Stimulated activated CD8-positive, alpha-beta memory T cell treated with anti-CD3 and anti-CD28 coated beads, Interleukin-12 subunit alpha, Interleukin-12 subunit beta, amount 100 ng/mL, for 1 hour (primary cell): ENCODE measurements around the gene TSPAN11.
"Not testable (repeated sequence)": the region's sequence is repeated elsewhere in the genome, so short reads cannot be mapped to it uniquely, and the experiment has no call there.

Experiments
- DNase-seq: peaks from one replicate; pipeline ENCODE4 v3.0.0-alpha.2; 2020; ENCODE audit warnings: low read depth

The TSPAN11 gene

DNA sequence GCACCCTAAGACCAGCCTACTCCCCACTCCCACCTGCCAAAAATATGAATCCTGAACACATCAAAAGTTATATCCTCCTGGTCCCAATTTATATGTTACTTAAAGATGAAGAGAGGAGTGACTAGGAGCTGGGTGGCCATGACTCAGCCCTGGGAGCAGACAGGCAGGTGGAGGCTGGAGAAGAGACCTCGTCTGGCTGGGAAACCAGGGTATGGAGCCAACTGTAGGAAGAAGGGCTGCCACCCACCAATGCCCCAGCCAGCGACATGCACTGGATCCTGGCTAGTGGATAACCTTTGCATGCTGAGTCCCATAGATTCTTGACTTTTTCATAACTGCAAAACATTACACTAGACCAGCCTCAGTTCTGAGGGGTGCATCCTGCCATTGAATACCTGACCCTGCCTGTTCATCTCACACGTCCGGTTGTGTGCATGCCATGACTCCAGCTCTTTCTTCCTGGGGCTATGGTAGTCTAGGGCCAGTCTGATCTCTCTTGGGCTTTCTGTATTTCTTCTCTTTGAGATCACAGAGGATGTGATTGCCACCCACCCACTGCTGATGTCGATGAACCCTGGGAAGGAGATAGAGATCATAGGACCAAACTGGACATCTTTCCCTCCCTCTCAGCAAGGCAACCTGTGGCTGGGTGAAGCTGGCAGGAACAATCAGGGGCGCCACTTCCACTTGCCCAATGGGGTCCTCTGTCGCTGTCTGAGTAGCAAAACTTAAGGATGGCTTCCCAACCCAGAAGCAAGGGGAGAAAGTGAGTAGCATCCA lies 77.5 kb downstream of the TSPAN11 start:
- no peak for DNase-seq

- DNase-seq: no peak
Measured at GRCh38 chr12:31004666-31005065, 78.1 kb downstream of the TSPAN11 start.

GRCh38 chr12:31005256-31005943 lies 78.9 kb downstream of the TSPAN11 start:
- DNase-seq: no peak

- no peak for DNase-seq
Measured at GRCh38 chr12:31005944-31006361, 79.4 kb downstream of the TSPAN11 start.

DNA sequence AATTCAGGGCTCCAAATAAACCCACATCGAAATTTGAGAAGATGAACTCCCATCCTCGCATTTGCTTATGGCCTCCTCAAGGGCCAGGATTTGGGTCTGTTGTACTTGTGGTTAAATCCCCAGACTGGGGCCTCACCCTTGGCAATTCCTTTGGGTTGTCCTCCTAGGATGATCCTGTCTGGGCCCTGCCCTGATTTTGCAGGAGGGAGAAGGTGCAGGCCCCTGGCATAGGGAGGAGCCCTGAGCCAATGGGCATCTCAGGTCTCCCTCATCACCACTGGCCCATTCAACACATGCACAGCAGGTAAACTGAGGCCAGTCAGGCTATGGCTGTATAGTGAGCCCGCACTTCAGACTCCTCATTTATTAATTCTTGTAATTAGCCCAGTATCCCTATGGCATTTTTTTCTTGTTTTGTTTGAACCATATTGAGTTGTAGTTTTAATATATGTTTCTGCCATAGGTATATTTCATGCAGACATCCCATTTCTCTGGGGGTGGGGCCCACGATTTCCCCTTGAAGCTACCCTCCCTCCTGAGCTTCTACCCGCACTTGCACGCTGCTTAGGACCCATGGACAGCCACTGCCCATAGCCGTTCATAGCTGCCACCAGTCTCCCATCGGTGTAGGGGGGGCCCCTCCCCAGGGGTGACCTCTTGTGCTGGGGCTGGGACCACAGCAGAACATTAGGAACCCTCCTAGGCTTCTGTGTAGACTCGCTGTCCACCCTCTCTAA lies 80.0 kb downstream of the TSPAN11 start:
- no peak for DNase-seq

DNA sequence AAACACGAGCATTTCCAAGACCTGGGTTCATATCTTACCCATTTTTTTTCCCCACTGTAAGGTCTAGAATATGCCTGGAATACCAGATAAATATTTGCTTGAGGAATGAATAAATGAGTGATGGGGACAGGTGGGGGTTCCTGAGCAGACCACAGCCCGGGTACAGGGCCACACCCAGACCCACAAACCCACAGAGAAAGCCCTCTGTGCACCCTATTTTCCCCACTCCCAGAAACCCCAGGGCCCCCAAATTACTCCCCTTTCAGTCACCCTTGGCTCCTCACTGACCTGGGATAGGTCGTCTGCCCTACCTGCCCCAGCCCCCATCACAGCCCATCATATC lies 80.6 kb downstream of the TSPAN11 start:
- DNase-seq: no peak

DNA sequence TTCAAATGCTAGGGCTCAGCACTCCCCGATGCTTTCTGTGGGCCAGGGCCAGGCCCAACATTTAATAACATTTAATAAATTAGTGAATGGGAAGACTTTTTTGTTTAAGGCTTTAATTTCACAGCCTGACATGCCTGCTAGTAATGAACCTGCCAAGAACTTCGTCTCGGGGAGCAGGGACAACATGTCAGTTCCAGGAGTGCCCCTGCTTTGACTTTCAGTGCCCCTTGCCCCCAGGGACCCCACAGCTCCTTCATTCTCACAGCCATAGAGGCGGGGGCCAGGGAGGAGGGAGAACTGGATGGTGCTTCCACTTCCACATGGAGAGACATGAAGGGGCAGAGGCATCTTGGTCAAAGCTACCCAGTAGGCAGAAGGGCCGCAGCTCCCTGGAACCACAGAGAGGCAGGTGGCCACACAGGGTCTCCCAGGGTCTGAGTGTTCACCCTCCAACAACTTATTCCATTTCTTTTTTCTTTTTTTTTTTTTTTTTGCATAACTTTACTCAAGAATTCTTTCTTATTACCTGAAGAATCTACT lies 81.2 kb downstream of the TSPAN11 start:
- DNase-seq: no peak

- DNase-seq: no peak
Measured at GRCh38 chr12:31008241-31008761, 81.8 kb downstream of the TSPAN11 start.

- no peak for DNase-seq
Measured at GRCh38 chr12:31008961-31009840, 82.7 kb downstream of the TSPAN11 start.

- DNase-seq: no peak
Measured at GRCh38 chr12:31009976-31010375, 83.4 kb downstream of the TSPAN11 start.

DNA sequence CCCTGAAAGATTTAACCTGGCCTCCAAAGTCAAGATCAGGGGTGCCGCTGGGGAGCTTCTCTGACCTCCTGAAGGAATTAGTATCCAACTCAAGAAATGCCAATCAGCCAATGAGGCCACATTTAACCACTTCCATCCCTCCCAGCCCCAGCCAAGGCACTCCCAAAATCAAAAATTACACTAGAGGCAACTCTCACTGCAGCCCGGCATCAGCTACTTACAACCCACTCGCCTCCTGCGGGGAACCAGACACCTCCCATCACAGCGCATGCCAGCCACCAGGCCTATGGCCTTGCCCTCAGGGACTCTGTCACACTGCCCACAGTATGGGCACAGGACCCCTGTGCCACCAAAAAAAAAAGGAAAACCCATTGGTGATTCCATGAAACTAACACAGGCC lies 84.8 kb downstream of the TSPAN11 start:
- DNase-seq: no peak

- DNase-seq: no peak
Measured at GRCh38 chr12:31011746-31012566, 85.4 kb downstream of the TSPAN11 start.

- not testable (repeated sequence) for DNase-seq
Measured at GRCh38 chr12:31012567-31012891, 86.0 kb downstream of the TSPAN11 start.

- DNase-seq: no peak
Measured at GRCh38 chr12:31015215-31015614, 88.7 kb downstream of the TSPAN11 start.

DNA sequence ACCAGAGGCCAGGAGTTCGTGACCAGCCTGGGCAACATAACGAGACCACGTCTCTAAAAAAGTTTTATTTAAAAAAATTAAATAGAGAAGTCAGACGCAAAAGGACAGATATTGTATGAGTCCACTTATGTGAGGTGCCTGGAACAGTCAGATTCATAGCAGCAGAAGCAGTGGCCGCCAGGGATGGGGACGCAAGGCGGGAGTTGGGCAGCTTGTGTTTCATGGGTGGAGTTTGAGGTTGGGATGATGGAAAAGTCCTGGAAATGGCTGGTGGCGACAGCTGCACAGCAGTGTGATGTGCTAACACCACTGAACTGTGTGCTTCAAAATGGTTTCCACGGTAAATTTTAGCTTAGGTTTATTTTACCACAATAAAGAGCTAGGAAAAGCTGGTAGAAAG lies 89.5 kb downstream of the TSPAN11 start:
- no peak for DNase-seq

DNA sequence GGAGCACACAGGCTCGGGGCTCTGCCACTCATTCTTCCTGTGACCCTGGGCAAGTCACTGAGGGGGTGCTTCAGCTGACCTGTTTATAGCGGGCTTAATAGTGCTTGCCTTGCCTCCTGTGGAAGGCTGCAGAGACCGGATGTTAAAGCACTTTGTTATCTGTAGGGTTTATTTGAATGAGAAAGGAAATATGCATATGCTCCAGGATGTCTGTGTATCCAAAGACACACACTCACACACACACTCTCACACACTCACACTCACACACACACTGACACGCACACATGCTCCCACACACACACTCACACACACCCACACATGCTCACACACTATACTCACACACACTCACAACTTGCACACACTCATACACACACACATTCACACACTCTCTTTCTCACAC lies 91.0 kb downstream of the TSPAN11 start:
- DNase-seq: no peak

DNA sequence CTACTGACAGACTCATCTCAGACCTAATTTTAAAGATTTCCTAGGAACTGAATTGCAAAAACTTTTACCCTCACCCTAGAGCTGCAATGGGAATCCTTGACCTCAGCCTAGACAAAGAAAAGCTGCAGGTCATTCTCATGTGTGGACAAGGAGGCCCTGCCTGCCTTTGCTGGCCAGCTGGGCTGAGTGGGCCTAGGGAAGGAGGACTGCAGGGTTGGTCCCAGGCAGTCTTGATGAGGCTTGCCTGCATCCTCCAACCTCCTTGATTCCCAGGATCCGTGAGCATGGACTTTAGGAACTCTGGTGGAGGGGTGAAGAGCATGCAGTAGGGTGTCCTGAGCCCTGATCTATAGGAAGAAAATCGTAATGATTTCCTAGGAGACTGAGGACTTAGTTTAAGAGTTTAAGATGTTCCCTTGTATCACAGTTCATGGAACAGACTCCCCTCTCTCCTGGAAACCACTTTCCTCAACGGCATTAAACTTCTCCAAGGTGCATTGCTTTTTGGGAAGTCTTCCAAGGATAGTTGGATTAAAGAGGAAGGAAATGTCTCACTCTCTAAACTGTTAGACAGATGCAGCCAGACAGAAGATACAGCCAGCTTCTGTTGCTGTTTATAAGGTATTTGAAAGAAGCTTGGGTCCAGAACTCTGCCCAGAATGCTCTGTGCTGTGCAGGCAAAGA lies 91.7 kb downstream of the TSPAN11 start:
- no peak for DNase-seq

GRCh38 chr12:31018790-31019505 lies 92.4 kb downstream of the TSPAN11 start:
- DNase-seq: no peak

- DNase-seq: no peak
Measured at GRCh38 chr12:31019561-31019960, 93.0 kb downstream of the TSPAN11 start.

DNA sequence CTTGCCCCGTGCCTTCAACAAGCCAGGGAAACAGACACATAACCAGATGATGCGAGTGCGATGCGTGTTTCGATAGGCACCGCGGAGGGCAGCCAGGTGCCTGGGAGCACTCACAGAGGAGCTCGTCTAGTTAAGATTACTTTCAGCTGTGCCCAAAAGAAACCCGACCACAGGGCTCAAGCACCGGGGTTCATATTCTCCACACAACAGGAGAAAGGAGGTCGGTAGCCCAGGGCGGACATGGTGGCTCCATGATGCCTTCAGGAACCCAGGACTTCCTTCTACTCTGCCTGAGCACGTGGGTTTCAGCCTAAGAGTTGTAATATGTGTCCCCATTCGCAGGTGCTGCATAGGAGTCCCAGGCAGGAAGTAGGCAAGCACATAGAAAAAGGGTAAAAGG lies 93.4 kb downstream of the TSPAN11 start:
- DNase-seq: no peak
